Astrocyte of the spinal cord (primary cell): ENCODE data around the gene CLASP1.
"Not testable (repeated sequence)": the region's sequence is repeated elsewhere in the genome, so short reads cannot be mapped to it uniquely, and the experiment has no call there.

Experiments used
- DNase-seq: peaks from one replicate; pipeline ENCODE4 v3.0.0; 2011; ENCODE audit warnings: low read depth, low spot score
- H3K4me3 ChIP-seq: 2 replicates; pipeline ENCODE4 v1.5.1; 2011; ENCODE audit warnings: low read depth, mild to moderate bottlenecking, low read length, moderate library complexity
- CTCF ChIP-seq: IDR thresholded peaks from 2 replicates; pipeline ENCODE4 v1.5.1; 2012; ENCODE audit warnings: low read depth, mild to moderate bottlenecking, low read length, inconsistent platforms
- in situ Hi-C: cut with HindIII; loops from 2 replicates; pipeline ENCODE4 v1.10.0; 2017; ENCODE audit warnings: low sequenced_read_pairs

CLASP1 gene

GRCh38 chr2:121377646-121378045 is 271.6 kb downstream of the CLASP1 start:
- no peak for TF ChIP-seq CTCF
- DNase-seq, result peak; percentile 34
- H3K4me3 ChIP-seq, result no peak overlapping the region
- in situ Hi-C loops, result no loop called here

DNA sequence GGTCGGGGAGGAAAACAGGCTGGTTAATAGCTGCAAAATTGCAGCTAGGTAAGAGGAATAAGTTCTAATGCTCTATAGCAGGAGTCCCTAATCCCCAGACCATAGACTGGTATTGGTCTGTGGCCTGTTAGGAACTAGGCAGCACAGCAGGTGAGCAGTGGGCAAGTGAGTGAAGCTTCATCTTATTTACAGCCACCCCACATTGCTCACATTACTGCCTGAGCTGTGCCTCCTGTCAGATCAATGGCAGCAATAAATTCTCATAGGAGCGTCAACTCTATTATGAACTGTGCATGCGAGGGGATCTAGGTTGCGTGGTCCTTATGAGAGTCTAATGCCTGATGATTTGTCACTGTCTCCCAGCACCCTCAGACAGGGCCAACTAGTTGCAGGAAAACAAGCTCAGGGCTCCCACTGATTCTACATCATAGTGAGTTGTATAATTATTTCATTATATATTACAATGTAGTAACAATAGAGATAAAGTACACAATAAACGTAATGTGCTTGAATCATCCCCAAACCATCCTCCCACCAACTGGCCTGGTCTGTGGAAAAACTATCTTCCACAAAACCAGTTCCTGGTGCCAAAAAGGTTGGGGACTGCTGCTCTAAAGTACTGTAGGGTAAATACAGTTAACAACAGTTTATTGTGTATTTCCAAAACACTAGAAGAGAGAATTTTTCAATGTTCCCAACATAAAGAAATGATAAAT is 272.6 kb downstream of the CLASP1 start:
- DNase-seq, result no peak
- H3K4me3 ChIP-seq, result no peak overlapping the region
- in situ Hi-C loops, result no loop called here
- TF ChIP-seq CTCF, result no peak

- no peak for TF ChIP-seq CTCF
- DNase-seq, result peak; percentile 67
- in situ Hi-C loops, result no loop called here
Measured at GRCh38 chr2:121375621-121376159, 273.6 kb downstream of the CLASP1 start.

DNA sequence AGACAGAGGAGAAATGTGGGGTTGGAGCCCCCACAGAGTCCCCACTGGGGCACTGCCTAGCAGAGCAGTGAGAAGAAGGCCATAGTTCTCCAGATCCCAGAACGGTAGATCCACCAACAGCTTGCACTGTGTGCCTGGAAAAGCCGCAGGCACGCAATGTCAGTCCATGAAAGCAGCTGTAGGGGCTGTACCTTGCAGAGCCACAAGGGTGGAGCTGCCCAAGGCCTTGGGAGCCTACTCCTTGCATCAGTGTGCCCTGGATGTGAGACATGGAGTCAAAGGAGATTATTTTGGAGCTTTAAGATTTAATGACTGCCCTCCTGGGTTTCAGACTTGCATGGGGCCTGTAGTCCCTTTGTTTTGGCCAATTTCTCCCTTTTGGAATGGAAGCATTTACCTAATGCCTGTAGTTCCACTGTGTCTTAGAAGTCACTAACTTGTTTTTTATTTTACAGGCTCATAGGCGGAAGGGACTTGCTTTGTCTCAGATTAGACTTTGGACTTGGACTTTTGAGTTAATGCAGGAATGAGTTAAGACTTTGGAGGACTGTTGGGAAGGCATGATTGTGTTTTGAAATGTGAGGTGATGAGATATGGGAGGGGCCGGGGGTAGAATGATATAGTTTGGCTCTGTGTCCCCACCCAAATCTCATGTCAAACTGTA is 274.7 kb downstream of the CLASP1 start:
- DNase-seq, in situ Hi-C loops, H3K4me3 ChIP-seq: not testable (repeated sequence)

More at GRCh38 chr2:121375621-121376159, 273.6 kb downstream of the CLASP1 start:
- H3K4me3 ChIP-seq, result no peak overlapping the region

DNA sequence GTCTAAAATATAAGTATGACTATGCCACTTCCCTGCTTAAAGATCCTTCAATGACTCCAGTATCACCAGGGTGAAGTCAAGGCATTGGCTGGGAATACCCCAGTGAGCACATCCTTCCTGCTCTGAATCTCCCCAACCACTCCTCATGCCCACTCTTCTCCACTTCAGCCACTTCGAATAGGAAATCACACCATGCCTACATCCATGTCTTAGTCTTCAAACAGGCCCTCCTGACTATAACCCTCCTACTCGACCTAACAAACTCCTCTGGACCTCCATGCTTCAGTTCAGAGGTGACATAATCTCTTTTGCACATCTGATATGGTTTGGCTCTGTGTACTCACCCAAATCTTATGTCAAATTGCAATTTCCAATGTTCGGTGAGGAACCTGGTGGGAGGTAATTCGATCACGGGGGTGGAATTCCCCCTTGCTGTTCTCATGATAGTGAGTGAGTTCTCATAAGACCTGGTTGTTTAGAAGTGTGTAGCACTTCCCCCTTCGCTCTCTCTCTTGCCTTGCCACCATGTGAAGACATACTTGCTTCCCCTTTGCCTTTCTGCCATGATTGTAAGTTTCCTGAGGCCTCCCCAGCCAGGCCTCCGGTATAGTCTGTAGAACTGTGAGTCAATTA is 276.4 kb downstream of the CLASP1 start:
- DNase-seq, result no peak
- no peak for TF ChIP-seq CTCF
- H3K4me3 ChIP-seq, result no peak overlapping the region
- in situ Hi-C loops, result no loop called here

DNA sequence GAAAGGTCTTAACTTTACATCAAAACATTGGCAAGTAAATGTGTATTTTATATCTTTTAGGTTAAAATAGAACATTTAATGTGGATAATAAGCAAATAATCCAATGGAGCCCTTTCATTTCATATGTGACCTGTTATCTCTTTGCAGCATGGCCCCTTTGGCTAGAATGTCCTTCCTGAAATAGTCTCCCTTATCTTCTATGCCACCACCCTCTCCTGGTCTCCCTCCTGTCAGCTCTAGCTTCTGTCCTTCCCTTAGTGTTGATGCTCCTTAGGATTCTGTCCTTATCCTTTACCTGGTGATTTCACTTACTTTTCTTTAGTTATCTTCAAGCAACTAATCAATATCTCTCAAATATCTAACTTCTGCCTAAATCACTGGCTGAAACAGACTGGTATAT is 277.2 kb downstream of the CLASP1 start:
- no peak overlapping the region for H3K4me3 ChIP-seq
- no peak for DNase-seq
- no peak for TF ChIP-seq CTCF
- in situ Hi-C loops, result no loop called here

- DNase-seq, result no peak
- in situ Hi-C loops, result no loop called here
Measured at GRCh38 chr2:121368836-121369235, 280.4 kb downstream of the CLASP1 start.

More at GRCh38 chr2:121368836-121369235, 280.4 kb downstream of the CLASP1 start:
- TF ChIP-seq CTCF, result no peak
- H3K4me3 ChIP-seq, result no peak overlapping the region
